Measurements from ENCODE around the gene SPEN. TPM values are rescaled to one million over a fixed set of nuclear protein-coding genes. Genes with fewer than 3 reads are reported as not detected.

Gene SPEN
- total and polyA plus RNA-seq, 2 of the 13 experiments (the other 11 are each of a cell fraction or from before 2014, with no cell fraction given): 4.8 to 14.0 TPM

DNA sequence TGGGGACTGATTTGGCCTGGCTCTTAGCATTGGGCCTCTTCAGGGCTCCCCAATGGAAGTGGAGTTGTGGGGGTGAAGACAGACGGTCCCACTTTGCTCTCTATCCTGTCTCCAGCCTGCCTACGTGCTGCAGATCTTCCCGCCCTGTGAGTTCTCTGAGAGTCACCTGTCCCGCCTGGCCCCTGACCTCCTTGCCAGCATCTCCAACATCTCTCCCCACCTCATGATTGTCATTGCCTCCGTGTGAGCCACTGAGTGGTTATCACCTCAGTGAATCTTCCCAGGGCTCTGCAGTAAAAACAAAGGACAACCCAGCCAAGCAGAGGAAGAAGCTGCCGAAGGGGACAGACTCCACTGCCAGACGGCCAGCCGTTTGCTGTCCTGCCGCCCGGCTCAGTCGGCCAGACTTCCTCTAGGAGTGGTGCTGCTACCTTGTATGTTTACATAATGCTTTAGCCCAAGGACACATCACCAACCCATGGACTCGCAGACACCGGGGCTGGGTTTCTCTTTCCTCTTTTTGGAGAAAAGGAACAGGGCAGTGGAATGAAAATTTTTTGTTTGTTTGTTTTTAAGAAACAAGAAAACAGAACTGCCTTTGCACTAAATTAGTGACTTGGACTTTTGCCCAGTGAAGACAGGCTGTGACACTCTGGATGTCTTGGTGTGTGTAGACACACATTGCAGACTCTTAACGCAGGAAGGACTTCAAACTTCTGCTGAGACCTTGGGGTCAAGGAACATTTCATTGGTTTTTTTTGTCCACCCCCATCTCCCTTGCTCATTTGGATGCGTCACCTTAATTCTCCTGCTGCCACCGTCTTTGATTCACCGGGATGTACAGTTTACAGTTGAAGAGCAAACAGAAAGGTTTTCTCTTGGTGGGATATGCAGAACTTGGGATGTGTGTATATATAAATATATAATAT lies 91.9 kb downstream of the SPEN start (continued):
- TF ChIP-seq, protein P1, sequence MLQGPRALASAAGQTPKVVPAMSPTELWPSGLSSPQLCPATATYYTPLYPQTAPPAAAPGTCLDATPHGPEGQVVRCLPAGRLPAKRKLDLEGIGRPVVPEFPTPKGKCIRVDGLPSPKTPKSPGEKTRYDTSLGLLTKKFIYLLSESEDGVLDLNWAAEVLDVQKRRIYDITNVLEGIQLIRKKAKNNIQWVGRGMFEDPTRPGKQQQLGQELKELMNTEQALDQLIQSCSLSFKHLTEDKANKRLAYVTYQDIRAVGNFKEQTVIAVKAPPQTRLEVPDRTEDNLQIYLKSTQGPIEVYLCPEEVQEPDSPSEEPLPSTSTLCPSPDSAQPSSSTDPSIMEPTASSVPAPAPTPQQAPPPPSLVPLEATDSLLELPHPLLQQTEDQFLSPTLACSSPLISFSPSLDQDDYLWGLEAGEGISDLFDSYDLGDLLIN (CRISPR knock-in tag; IDR thresholded peaks at IDR 0.05; ENCODE audit: borderline replicate concordance): no peak
- TF ChIP-seq, protein P2, sequence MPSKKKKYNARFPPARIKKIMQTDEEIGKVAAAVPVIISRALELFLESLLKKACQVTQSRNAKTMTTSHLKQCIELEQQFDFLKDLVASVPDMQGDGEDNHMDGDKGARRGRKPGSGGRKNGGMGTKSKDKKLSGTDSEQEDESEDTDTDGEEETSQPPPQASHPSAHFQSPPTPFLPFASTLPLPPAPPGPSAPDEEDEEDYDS (CRISPR knock-in tag; IDR thresholded peaks at IDR 0.05): 0 out of 2 replicates have a peak, but pooled peaks have one; percentile 17
- TF ChIP-seq ZNF180 (CRISPR knock-in tag; IDR thresholded peaks at IDR 0.05; ENCODE audit: borderline replicate concordance, low read depth) (no peak), MEF2D (CRISPR knock-in tag; IDR thresholded peaks at IDR 0.05) (no peak), ZNF264 (CRISPR knock-in tag; IDR thresholded peaks at IDR 0.05) (no peak), ZNF44 (CRISPR knock-in tag; IDR thresholded peaks at IDR 0.05) (no peak)
- TF ChIP-seq, protein P3, sequence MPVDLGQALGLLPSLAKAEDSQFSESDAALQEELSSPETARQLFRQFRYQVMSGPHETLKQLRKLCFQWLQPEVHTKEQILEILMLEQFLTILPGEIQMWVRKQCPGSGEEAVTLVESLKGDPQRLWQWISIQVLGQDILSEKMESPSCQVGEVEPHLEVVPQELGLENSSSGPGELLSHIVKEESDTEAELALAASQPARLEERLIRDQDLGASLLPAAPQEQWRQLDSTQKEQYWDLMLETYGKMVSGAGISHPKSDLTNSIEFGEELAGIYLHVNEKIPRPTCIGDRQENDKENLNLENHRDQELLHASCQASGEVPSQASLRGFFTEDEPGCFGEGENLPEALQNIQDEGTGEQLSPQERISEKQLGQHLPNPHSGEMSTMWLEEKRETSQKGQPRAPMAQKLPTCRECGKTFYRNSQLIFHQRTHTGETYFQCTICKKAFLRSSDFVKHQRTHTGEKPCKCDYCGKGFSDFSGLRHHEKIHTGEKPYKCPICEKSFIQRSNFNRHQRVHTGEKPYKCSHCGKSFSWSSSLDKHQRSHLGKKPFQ (CRISPR knock-in tag; IDR thresholded peaks at IDR 0.05; ENCODE audit: insufficient replicate concordance): no peak
- TF ChIP-seq, protein P4, sequence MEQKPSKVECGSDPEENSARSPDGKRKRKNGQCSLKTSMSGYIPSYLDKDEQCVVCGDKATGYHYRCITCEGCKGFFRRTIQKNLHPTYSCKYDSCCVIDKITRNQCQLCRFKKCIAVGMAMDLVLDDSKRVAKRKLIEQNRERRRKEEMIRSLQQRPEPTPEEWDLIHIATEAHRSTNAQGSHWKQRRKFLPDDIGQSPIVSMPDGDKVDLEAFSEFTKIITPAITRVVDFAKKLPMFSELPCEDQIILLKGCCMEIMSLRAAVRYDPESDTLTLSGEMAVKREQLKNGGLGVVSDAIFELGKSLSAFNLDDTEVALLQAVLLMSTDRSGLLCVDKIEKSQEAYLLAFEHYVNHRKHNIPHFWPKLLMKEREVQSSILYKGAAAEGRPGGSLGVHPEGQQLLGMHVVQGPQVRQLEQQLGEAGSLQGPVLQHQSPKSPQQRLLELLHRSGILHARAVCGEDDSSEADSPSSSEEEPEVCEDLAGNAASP (CRISPR knock-in tag; IDR thresholded peaks at IDR 0.05; ENCODE audit: borderline replicate concordance): no peak
- TF ChIP-seq, protein P5, sequence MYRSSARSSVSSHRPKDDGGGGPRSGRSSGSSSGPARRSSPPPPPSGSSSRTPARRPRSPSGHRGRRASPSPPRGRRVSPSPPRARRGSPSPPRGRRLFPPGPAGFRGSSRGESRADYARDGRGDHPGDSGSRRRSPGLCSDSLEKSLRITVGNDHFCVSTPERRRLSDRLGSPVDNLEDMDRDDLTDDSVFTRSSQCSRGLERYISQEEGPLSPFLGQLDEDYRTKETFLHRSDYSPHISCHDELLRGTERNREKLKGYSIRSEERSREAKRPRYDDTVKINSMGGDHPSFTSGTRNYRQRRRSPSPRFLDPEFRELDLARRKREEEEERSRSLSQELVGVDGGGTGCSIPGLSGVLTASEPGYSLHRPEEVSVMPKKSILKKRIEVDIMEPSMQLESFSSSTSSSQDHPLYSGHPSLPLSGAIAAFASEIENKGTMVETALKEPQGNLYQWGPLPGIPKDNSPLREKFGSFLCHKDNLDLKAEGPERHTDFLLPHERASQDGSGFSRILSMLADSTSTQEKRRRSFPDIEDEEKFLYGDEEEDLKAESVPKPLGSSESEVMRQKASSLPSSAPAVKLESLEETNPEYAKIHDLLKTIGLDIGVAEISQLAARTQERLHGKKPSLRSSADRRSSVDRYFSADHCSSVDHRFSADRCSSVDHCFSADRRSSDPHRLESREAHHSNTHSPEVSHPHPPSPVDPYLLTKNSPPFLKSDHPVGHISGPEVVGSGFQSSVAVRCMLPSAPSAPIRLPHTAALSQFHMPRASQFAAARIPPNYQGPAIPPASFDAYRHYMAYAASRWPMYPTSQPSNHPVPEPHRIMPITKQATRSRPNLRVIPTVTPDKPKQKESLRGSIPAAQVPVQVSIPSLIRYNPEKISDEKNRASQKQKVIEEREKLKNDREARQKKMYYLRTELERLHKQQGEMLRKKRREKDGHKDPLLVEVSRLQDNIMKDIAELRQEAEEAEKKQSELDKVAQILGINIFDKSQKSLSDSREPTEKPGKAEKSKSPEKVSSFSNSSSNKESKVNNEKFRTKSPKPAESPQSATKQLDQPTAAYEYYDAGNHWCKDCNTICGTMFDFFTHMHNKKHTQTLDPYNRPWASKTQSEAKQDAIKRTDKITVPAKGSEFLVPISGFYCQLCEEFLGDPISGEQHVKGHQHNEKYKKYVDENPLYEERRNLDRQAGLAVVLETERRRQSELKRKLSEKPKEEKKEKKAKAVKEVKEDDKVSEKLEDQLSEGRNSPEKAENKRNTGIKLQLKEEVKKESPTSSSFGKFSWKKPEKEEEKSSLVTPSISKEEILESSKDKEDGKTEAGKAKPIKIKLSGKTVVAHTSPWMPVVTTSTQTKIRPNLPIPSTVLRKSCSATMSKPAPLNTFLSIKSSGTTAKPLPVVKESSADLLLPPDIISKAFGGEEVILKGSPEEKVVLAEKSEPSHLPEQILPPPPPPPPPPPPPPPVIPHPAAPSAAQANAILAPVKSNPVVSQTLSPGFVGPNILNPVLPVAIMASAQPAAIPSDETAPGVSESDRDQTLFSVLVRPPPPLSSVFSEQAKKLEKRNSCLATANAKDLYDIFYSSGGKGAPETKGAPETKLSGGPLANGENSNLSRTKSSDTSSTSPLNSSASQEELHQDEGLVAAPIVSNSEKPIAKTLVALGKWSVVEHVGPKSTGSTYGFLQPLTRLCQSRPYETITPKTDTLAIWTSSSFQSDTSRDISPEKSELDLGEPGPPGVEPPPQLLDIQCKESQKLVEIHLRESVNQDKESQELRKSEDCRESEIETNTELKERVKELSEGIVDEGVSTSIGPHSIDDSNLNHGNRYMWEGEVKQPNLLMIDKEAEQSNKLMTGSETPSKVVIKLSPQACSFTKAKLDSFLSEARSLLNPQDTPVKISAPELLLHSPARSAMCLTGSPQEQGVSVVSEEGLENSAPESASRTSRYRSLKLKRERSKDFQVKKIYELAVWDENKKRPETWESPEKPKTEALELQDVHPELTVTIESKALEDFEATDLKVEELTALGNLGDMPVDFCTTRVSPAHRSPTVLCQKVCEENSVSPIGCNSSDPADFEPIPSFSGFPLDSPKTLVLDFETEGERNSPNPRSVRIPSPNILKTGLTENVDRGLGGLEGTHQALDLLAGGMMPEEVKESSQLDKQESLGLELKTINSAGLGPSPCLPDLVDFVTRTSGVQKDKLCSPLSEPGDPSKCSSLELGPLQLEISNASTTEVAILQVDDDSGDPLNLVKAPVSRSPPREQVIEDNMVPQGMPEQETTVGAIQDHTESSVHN (CRISPR knock-in tag; IDR thresholded peaks at IDR 0.05): no peak
